Upper lobe of left lung (tissue), 6 donors: ENCODE data around the gene ZNFX1. TPM values are rescaled to one million over a fixed set of nuclear protein-coding genes. Genes with fewer than 3 reads are reported as not detected.

Experiments
- ATAC-seq, 2 donors: fragments of 200-7000 bp; cut with Tn5 transposase; one replicate each; pipeline ENCODE4 v1.9.1; 2022; ENCODE audit warnings: mild to moderate bottlenecking in 2 of 2, moderate library complexity in 2 of 2; ENCODE audit not compliant: low FRiP score in 2 of 2
- DNase-seq, 2 donors: peaks; one replicate each; pipeline ENCODE4 v3.0.0-alpha.2; 2019 to 2020
- H3K27ac ChIP-seq, 4 donors: fragments of 200-600 bp; sonication (generic); one replicate each; pipeline ENCODE4 v1.5.1; 2016 to 2019
- H3K27me3 ChIP-seq, 4 donors: fragments of 200-600 bp; sonication (generic); one replicate each; pipeline ENCODE4 v1.5.1; 2017 to 2019
- H3K36me3 ChIP-seq, 4 donors: fragments of 200-600 bp; sonication (generic); one replicate each; pipeline ENCODE4 v1.5.1; 2016 to 2019
- H3K4me1 ChIP-seq, 4 donors: fragments of 200-600 bp; sonication (generic); one replicate each; pipeline ENCODE4 v1.5.1; 2018 to 2019
- H3K4me3 ChIP-seq, 4 donors: fragments of 200-600 bp; sonication (generic); one replicate each; pipeline ENCODE4 v1.5.1; 2017 to 2019; ENCODE audit warnings: mild to moderate bottlenecking in 2 of 4, moderate library complexity in 1 of 4
- H3K9me3 ChIP-seq, 4 donors: fragments of 200-600 bp; sonication (generic); one replicate each; pipeline ENCODE4 v1.5.1; 2018 to 2019
- EP300 ChIP-seq, 4 donors: sonication (generic); formaldehyde crosslinking; IDR thresholded peaks; one replicate each; pipeline ENCODE4 v1.5.1; 2017; ENCODE audit warnings: antibody characterized with exemption in 4 of 4, control low read depth in 2 of 4
- POLR2A ChIP-seq, 4 donors: fragments of 450-650 bp; IDR thresholded peaks; one replicate each; pipeline ENCODE4 v1.5.1; 2016 to 2017; ENCODE audit warnings: antibody characterized with exemption in 4 of 4, mild to moderate bottlenecking in 2 of 4
- POLR2AphosphoS5 ChIP-seq, 2 donors: sonication (generic); formaldehyde crosslinking; IDR thresholded peaks; one replicate each; pipeline ENCODE4 v1.5.1; 2017; ENCODE audit warnings: antibody characterized with exemption in 2 of 2
- WGBS, 2 donors: methylation state at CpG; one replicate each; pipeline ENCODE4 v1.1.5; 2017 to 2018; 5-methylcytosine and 5-hydroxymethylcytosine counted together
- total RNA-seq, 6 donors: library from RNA; depleted of rRNA in 4 of 6; stranded (reverse); fragments of >200 nt in 4 of 6; gene quantifications; one replicate each; pipeline versions ENCODE4 v1.1.0 to v1.2.1, GENCODE V29; 2016 to 2021
- TF ChIP-seq, protein P1 (sequence below), 6 experiments: fragments of 450-650 bp in 4 of 6; fragments of 200-600 bp in 2 of 6; sonication (generic) in 2 of 6; IDR thresholded peaks; one replicate each; pipeline ENCODE4 v1.5.1; 2016 to 2019; ENCODE audit warnings: antibody characterized with exemption in 6 of 6
- donor health status: DM: no; HTN: no; CAD: no; lungs with moderate emphysema.
- donor health status: DM: no; HTN: yes; CAD: no; lungs with severe emphysema.

ZNFX1 gene
- total RNA-seq, 6 donors from 2014 or later = 39.3 to 64.6 (median 42.4) TPM

DNA sequence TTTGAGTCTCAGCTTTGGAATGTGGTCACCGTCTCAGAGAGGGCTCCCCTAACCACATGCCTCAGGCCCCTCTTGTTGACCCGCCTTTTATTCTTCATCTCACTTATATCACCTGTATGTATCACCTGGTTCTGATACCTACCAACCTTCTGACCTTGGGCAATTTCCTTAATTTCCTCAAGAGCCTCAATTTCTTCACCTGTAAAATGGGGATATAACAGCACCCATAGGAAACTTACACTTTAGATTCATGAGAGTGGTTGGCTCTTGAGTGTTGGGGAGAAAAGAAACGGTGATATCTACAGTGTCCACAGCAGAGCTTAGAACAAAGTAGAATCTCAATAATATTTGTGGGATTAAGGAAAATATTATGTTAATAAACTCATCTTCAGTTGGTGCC is 62.6 kb downstream of the ZNFX1 start:
- no peak for TF ChIP-seq EP300 (IDR thresholded peaks at IDR 0.05)
- TF ChIP-seq POLR2AphosphoS5 (IDR thresholded peaks at IDR 0.05) = no peak
- TF ChIP-seq, protein P1, sequence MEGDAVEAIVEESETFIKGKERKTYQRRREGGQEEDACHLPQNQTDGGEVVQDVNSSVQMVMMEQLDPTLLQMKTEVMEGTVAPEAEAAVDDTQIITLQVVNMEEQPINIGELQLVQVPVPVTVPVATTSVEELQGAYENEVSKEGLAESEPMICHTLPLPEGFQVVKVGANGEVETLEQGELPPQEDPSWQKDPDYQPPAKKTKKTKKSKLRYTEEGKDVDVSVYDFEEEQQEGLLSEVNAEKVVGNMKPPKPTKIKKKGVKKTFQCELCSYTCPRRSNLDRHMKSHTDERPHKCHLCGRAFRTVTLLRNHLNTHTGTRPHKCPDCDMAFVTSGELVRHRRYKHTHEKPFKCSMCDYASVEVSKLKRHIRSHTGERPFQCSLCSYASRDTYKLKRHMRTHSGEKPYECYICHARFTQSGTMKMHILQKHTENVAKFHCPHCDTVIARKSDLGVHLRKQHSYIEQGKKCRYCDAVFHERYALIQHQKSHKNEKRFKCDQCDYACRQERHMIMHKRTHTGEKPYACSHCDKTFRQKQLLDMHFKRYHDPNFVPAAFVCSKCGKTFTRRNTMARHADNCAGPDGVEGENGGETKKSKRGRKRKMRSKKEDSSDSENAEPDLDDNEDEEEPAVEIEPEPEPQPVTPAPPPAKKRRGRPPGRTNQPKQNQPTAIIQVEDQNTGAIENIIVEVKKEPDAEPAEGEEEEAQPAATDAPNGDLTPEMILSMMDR (IDR thresholded peaks at IDR 0.05) = no peak
- no peak for TF ChIP-seq POLR2A (IDR thresholded peaks at IDR 0.05)
- ATAC-seq (no peak), DNase-seq (no peak)
- Histone ChIP-seq H3K4me1 (peaks cover 6 to 15% (median 13%) of the 10 kb centered on the region in 4 donors), H3K9me3 (peaks cover 0 to 2% (median under 1%) of the 10 kb centered on the region in 4 donors), H3K27me3 (no peaks in the 10 kb centered on the region), H3K36me3 (no peaks in the 10 kb centered on the region), H3K4me3 (no peak overlapping the region), H3K27ac (no peak overlapping the region)
- whole genome bisulfite sequencing, 2 donors = 84 to 89% methylated on average over 3 of the region's 3 CpGs

DNA sequence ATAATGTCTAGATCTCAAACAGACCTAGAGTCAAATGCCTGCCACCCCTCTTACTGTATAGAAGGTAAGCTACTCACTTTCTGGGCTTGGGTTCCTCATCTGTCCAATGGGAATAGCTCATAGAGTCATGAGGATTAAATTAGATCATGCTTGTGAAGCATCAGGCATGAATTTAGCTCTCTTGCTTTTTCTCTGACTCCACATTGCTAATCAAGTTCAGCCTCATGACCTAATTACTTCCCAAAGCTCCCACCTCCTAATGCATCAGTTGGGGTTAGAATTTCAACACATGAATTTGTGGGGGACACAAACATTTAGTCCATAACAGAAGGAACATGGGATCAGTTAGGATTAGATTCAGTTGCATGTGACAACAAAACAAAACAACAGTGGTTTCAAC is 63.3 kb downstream of the ZNFX1 start:
- H3K27me3 ChIP-seq = no peaks in the 10 kb centered on the region
- no peak overlapping the region for H3K4me3 ChIP-seq
- no peak for ATAC-seq

DNA sequence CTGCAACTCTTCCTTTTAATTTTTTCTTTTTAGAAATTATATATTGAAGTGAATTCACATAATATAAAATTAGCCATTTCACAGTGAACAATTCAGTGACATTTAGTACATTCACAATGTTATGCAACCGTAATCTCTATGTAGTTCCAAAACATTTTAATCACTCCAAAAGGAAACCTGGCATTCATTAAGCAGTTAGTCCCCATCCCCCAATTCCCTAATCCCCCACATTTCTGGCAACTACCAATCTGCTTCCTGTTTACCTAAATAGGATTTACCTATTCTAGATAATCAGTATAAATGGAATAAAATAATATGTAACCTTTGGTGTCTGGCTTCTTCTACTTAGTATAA is 67.1 kb downstream of the ZNFX1 start:
- Histone ChIP-seq H3K27me3 (no peaks in the 10 kb centered on the region), H3K27ac (no peak overlapping the region), H3K9me3 (peaks cover 0 to 8% (median 5%) of the 10 kb centered on the region in 4 donors), H3K4me3 (no peak overlapping the region), H3K36me3 (no peaks in the 10 kb centered on the region), H3K4me1 (no peaks in the 10 kb centered on the region)
- WGBS, 2 donors = 56 to 63% methylated on average over 1 of the region's 1 CpG
- ATAC-seq (no peak), DNase-seq (no peak)
- TF ChIP-seq EP300 (IDR thresholded peaks at IDR 0.05) (no peak), POLR2A (IDR thresholded peaks at IDR 0.05) (no peak), POLR2AphosphoS5 (IDR thresholded peaks at IDR 0.05) (no peak)
- TF ChIP-seq, protein P1 (IDR thresholded peaks at IDR 0.05) = no peak

More for the DNA sequence above, 63.3 kb downstream of the ZNFX1 start:
- Histone ChIP-seq H3K27ac (no peak overlapping the region), H3K9me3 (peaks cover 0 to 8% (median 5%) of the 10 kb centered on the region in 4 donors), H3K36me3 (no peaks in the 10 kb centered on the region), H3K4me1 (peaks cover 0 to 10% (median 9%) of the 10 kb centered on the region in 4 donors)
- DNase-seq = no peak
- TF ChIP-seq, protein P1 (IDR thresholded peaks at IDR 0.05) = no peak
- TF ChIP-seq EP300 (IDR thresholded peaks at IDR 0.05) (no peak), POLR2AphosphoS5 (IDR thresholded peaks at IDR 0.05) (no peak), POLR2A (IDR thresholded peaks at IDR 0.05) (no peak)

DNA sequence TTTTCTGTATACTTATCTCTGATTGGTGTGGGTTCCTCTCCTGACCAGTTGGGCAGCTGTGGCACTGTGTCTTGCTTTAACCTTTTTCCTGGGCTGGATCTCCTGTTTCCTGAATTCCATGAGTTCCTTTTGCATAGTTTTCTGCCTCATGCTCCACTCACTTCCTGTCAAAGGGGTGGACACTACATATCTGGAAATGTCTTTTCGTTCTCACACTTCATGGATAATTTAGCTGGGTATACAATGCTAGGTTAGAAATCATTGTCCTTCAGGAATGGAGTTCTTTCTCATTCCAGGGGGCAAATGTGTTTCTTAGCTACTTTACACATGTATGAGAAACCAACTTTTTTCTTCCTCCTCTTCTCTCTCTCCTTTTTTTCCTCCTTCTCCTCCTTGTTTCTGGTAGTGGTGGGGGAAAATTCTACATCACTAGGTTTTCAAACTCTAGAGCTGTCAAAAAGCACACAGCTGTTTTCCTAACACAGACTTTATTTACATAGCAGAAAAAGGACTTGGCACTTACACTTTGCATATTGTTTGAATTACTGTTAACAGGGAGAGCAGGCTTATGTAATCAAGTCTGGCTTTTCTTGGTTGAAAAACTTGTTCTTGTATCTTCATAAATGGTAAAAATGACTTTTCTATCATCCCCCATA is 67.6 kb downstream of the ZNFX1 start:
- Histone ChIP-seq H3K4me1 (no peaks in the 10 kb centered on the region), H3K4me3 (no peak overlapping the region), H3K9me3 (peaks cover 0 to 8% (median 5%) of the 10 kb centered on the region in 4 donors), H3K36me3 (no peaks in the 10 kb centered on the region), H3K27me3 (no peaks in the 10 kb centered on the region), H3K27ac (no peak overlapping the region)
- no peak for ATAC-seq
- TF ChIP-seq POLR2AphosphoS5 (IDR thresholded peaks at IDR 0.05) = no peak
- TF ChIP-seq POLR2A (IDR thresholded peaks at IDR 0.05) = no peak
- TF ChIP-seq, protein P1 (IDR thresholded peaks at IDR 0.05) = no peak
- no peak for TF ChIP-seq EP300 (IDR thresholded peaks at IDR 0.05)
- 56 to 64% methylated on average over 1 of the region's 1 CpG for WGBS, 2 donors
- DNase-seq = no peak

DNA sequence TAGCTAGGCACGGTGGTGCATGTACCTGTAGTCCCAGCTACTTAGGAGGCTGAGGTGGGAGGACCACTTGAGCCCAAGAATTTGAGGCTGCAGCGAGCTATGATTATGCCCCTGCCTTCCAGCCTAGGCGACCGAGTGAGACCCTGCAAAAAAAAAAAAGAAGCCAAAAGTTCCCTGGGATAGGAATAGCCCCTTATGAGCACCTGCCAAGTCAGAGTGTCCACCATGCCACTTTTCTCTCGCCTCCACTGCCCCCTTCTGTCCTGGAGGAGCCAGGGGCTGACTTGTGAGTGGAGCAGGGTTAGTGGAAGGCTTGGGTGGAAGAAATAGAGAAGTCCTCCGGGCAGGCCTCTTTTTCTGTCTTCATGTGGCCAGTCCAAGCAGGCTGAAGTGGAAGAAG is 70.8 kb downstream of the ZNFX1 start:
- Histone ChIP-seq H3K36me3 (no peaks in the 10 kb centered on the region), H3K4me1 (no peaks in the 10 kb centered on the region), H3K4me3 (no peak overlapping the region), H3K9me3 (peaks cover 0 to 8% (median 5%) of the 10 kb centered on the region in 4 donors), H3K27ac (no peak overlapping the region), H3K27me3 (no peaks in the 10 kb centered on the region)
- DNase-seq (no peak), ATAC-seq (no peak)
- TF ChIP-seq POLR2AphosphoS5 (IDR thresholded peaks at IDR 0.05) (no peak), EP300 (IDR thresholded peaks at IDR 0.05) (no peak), POLR2A (IDR thresholded peaks at IDR 0.05) (no peak)
- TF ChIP-seq, protein P1 (IDR thresholded peaks at IDR 0.05) = no peak
- 86 to 95% methylated on average over 6 of the region's 6 CpGs for WGBS, 2 donors
